ENCODE measurements around the gene UNC119B.

GRCh38 chr12:120737557-120738251 lies 27.4 kb downstream of the UNC119B start:
- TF ChIP-seq, protein P1, sequence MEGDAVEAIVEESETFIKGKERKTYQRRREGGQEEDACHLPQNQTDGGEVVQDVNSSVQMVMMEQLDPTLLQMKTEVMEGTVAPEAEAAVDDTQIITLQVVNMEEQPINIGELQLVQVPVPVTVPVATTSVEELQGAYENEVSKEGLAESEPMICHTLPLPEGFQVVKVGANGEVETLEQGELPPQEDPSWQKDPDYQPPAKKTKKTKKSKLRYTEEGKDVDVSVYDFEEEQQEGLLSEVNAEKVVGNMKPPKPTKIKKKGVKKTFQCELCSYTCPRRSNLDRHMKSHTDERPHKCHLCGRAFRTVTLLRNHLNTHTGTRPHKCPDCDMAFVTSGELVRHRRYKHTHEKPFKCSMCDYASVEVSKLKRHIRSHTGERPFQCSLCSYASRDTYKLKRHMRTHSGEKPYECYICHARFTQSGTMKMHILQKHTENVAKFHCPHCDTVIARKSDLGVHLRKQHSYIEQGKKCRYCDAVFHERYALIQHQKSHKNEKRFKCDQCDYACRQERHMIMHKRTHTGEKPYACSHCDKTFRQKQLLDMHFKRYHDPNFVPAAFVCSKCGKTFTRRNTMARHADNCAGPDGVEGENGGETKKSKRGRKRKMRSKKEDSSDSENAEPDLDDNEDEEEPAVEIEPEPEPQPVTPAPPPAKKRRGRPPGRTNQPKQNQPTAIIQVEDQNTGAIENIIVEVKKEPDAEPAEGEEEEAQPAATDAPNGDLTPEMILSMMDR (IDR thresholded peaks at IDR 0.05; ENCODE audit: insufficient read depth, low read length), result no peak
- TF ChIP-seq POLR2AphosphoS5 (IDR thresholded peaks at IDR 0.05; ENCODE audit: low read depth), result no peak
